T-helper 1 cell treated with Interleukin-12 subunit alpha and Interleukin-12 subunit beta and Interleukin-4 antibody, amounts not matched to agents 30 μg/mL and 1 μg/mL, for 36 hours (primary cell): Measurements from ENCODE around the gene WFDC1.
"Not testable (repeated sequence)": the region's sequence is repeated elsewhere in the genome, so short reads cannot be mapped to it uniquely, and the experiment has no call there.

Source experiments
- H3K27ac Mint-ChIP-seq: one replicate; pipeline ENCODE4 v1.8.0; 2021; ENCODE audit warnings: mild to moderate bottlenecking, mixed read lengths
- H3K27me3 Mint-ChIP-seq: one replicate; pipeline ENCODE4 v1.8.0; 2021; ENCODE audit warnings: low read depth, mixed read lengths
- H3K36me3 Mint-ChIP-seq: one replicate; pipeline ENCODE4 v1.8.0; 2021; ENCODE audit warnings: low read depth, mixed read lengths
- H3K4me1 Mint-ChIP-seq: one replicate; pipeline ENCODE4 v1.8.0; 2021; ENCODE audit warnings: low read depth, mixed read lengths
- H3K4me3 Mint-ChIP-seq: one replicate; pipeline ENCODE4 v1.8.0; 2021; ENCODE audit warnings: mild to moderate bottlenecking, moderate library complexity, mixed read lengths
- H3K9me3 Mint-ChIP-seq: one replicate; pipeline ENCODE4 v1.8.0; 2021; ENCODE audit warnings: mixed read lengths

Gene WFDC1

GRCh38 chr16:84321932-84322331 lies 27.3 kb downstream of the WFDC1 start:
- no peak overlapping the region for H3K4me3 Mint-ChIP-seq
- H3K9me3 Mint-ChIP-seq = peaks cover 3% of the 10 kb centered on the region
- H3K4me1 Mint-ChIP-seq = no peaks in the 10 kb centered on the region
- no peaks in the 10 kb centered on the region for H3K36me3 Mint-ChIP-seq
- no peaks in the 10 kb centered on the region for H3K27me3 Mint-ChIP-seq
- H3K27ac Mint-ChIP-seq = no peak overlapping the region

DNA sequence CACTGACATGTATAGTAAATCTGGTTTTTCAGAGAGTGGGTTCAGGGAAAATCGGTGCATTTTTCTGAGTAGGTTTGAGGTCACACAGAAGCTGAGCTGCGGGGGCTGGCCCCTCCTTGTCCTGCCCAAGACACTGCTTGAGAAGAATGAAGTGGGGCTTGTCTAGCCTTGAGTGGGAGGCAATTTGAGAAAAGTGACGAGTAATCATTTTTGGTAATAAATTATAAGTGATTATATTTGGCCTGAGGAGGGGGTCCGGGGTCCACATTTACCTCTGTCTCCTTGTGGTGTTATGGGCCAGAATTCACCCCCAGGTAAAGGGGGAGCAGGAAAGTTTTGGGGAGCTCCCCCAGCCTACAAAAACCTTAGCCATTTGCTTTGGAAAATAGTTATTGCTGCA lies 28.1 kb downstream of the WFDC1 start:
- no peak overlapping the region for H3K4me3 Mint-ChIP-seq
- H3K4me1 Mint-ChIP-seq = no peaks in the 10 kb centered on the region
- no peaks in the 10 kb centered on the region for H3K36me3 Mint-ChIP-seq
- no peaks in the 10 kb centered on the region for H3K27me3 Mint-ChIP-seq
- peaks cover 1% of the 10 kb centered on the region for H3K9me3 Mint-ChIP-seq
- H3K27ac Mint-ChIP-seq = no peak overlapping the region

DNA sequence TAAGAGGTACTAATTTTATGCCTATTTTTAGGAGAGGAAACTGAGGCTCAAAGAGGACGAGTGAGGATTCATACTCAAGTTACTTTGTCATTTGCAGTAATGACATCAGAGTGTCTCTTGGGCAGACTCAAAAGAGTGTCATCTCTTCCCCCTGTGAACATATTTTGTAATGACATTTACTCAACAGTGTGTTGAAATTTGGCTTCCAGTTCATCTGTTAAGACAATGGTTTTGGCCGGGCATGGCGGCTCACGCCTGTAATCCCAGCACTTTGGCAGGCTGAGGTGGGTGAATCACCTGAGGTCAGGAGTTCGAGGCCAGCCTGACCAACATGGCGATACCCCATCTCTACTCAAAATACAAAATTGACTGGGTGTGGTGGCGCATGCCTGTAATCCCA lies 28.9 kb downstream of the WFDC1 start:
- H3K27ac Mint-ChIP-seq = no peak overlapping the region
- H3K36me3 Mint-ChIP-seq = no peaks in the 10 kb centered on the region
- no peaks in the 10 kb centered on the region for H3K4me1 Mint-ChIP-seq
- H3K9me3 Mint-ChIP-seq = no peaks in the 10 kb centered on the region
- no peak overlapping the region for H3K4me3 Mint-ChIP-seq
- no peaks in the 10 kb centered on the region for H3K27me3 Mint-ChIP-seq

- H3K4me3 Mint-ChIP-seq = no peak overlapping the region
- no peaks in the 10 kb centered on the region for H3K27me3 Mint-ChIP-seq
- no peak overlapping the region for H3K27ac Mint-ChIP-seq
- H3K4me1 Mint-ChIP-seq = no peaks in the 10 kb centered on the region
- H3K9me3 Mint-ChIP-seq = no peaks in the 10 kb centered on the region
- H3K36me3 Mint-ChIP-seq = no peaks in the 10 kb centered on the region
These were observed 30.0 kb downstream of the WFDC1 start for GRCh38 chr16:84324434-84325262.

DNA sequence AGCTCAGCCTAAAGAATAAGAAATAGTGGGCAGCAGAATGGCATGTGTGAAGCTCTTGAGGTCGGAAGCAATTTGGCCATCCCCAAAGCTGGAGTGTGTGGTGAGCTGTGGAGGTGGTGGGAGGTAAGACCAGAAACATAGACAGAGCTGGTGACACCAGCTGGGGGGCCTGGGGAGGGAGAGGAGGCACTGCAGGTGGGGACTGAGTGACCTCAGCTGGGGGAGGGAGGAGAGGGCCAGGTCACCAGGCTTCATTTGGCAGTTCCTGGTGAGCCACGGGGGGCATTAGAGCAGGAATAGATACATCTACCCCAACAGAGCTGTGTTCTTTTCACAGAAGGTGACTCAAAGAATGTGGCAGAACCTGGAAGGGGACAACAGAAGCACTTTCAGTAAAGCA lies 31.9 kb downstream of the WFDC1 start:
- no peaks in the 10 kb centered on the region for H3K27me3 Mint-ChIP-seq
- H3K27ac Mint-ChIP-seq = no peak overlapping the region
- H3K36me3 Mint-ChIP-seq = no peaks in the 10 kb centered on the region
- H3K9me3 Mint-ChIP-seq = no peaks in the 10 kb centered on the region
- H3K4me1 Mint-ChIP-seq = no peaks in the 10 kb centered on the region
- no peak overlapping the region for H3K4me3 Mint-ChIP-seq

DNA sequence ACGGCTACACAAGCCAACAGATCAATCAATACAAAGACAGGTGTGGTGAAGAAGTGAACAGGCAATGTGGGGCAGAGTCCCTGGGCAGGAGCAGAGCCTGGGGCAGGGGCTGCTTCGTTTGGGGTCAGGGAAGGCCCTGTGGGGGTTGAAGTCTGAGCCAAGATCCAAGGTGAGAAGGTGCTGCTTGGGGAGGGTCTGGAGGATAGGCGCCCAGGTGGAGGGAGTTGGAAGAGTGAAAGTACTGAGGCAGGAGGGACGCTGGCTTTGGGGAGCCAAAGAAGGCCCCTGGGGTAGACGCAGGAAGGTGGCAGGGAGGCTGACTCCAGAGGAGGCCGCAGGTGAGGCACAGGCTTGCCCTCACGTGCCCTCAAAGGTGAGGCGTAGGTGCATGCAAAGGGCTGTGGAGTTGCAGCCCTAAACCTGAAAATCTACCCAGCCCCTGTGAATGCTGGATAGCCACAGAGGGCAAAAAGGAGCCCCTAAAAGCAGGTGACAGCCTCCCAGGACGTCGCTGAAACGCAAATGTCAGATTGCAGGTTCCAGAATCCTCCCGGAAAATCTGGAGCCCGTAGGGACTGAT lies 33.3 kb downstream of the WFDC1 start:
- no peaks in the 10 kb centered on the region for H3K27me3 Mint-ChIP-seq
- H3K4me3 Mint-ChIP-seq = no peak overlapping the region
- H3K4me1 Mint-ChIP-seq = no peaks in the 10 kb centered on the region
- no peaks in the 10 kb centered on the region for H3K36me3 Mint-ChIP-seq
- H3K9me3 Mint-ChIP-seq = no peaks in the 10 kb centered on the region
- H3K27ac Mint-ChIP-seq = no peak overlapping the region

DNA sequence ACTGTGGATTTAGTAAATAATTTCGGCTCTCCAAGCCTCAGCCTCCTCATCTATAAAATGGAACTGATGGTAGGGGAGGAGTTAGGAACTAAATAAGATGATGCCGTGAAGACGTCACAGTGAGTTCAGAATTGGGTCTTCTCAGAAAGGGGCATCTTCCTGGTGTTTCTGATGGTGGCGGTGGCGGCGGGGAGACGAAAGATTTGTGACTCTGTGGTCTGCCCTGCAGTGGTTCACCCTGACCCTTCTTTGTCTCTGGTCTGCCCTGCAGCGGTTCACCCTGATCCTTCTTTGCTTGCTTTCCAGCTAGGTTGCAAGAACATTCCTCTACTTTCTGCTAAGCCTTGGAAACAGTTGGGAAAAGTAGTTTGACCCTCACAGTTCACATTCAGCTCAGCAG lies 34.3 kb downstream of the WFDC1 start:
- H3K36me3 Mint-ChIP-seq = no peaks in the 10 kb centered on the region
- H3K4me1 Mint-ChIP-seq = no peaks in the 10 kb centered on the region
- H3K9me3 Mint-ChIP-seq = no peaks in the 10 kb centered on the region
- no peaks in the 10 kb centered on the region for H3K27me3 Mint-ChIP-seq
- H3K4me3 Mint-ChIP-seq = no peak overlapping the region
- H3K27ac Mint-ChIP-seq = no peak overlapping the region

DNA sequence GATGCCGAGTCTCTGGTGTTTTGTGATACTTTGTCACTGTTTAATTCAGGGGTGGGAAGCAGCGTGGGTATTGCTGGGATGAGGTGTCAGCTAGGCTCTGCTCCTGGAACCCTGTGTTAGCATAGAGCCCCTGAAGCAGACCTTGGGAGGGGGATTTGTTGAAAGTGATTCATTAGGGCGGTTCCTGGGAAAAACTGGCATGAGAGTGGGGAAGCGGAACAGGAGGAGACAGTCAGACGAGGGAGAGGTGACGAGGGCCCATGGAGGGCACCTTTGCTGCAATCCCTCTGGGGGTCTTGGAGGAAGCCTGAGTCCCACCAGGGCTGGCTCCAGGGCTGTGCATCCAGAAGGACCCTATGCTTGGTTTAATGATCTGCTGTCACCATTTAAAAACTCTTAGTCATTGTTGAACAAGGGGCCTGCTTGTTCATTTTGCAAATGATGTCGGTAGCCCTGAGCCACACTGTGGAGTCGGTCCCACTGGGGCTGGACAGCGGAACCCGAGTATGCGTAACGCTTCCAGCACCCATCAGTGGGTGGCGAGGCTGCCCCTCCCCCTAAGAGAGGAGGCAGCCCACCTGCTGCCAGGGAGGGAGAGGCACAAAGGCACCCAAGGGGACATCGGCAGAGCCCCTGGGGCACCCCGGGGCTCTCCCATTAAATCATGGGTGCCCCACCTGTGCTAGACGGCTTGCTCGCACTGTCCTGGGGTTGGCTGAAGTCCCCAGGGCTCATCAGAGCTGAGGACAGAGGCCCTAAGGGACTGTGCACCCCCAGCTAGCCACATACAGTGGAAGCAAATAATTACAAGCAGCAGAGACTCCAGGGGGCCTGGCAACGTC lies 35.4 kb downstream of the WFDC1 start:
- H3K27ac Mint-ChIP-seq = no peak overlapping the region
- no peak overlapping the region for H3K4me3 Mint-ChIP-seq
- no peaks in the 10 kb centered on the region for H3K9me3 Mint-ChIP-seq
- no peaks in the 10 kb centered on the region for H3K36me3 Mint-ChIP-seq
- H3K4me1 Mint-ChIP-seq = no peaks in the 10 kb centered on the region
- H3K27me3 Mint-ChIP-seq = no peaks in the 10 kb centered on the region

- Mint-ChIP-seq H3K9me3 (peaks cover 5% of the 10 kb centered on the region), H3K27me3 (peaks cover 3% of the 10 kb centered on the region), H3K4me1 (no peaks in the 10 kb centered on the region), H3K27ac (no peak overlapping the region), H3K36me3 (no peaks in the 10 kb centered on the region), H3K4me3 (no peak overlapping the region)
These were observed 36.0 kb downstream of the WFDC1 start for GRCh38 chr16:84330685-84331050.

GRCh38 chr16:84331998-84332780 lies 37.5 kb downstream of the WFDC1 start:
- Mint-ChIP-seq H3K4me1 (no peaks in the 10 kb centered on the region), H3K36me3 (no peaks in the 10 kb centered on the region), H3K27me3 (peaks cover 4% of the 10 kb centered on the region), H3K4me3 (no peak overlapping the region), H3K9me3 (peaks cover 9% of the 10 kb centered on the region), H3K27ac (no peak overlapping the region)

DNA sequence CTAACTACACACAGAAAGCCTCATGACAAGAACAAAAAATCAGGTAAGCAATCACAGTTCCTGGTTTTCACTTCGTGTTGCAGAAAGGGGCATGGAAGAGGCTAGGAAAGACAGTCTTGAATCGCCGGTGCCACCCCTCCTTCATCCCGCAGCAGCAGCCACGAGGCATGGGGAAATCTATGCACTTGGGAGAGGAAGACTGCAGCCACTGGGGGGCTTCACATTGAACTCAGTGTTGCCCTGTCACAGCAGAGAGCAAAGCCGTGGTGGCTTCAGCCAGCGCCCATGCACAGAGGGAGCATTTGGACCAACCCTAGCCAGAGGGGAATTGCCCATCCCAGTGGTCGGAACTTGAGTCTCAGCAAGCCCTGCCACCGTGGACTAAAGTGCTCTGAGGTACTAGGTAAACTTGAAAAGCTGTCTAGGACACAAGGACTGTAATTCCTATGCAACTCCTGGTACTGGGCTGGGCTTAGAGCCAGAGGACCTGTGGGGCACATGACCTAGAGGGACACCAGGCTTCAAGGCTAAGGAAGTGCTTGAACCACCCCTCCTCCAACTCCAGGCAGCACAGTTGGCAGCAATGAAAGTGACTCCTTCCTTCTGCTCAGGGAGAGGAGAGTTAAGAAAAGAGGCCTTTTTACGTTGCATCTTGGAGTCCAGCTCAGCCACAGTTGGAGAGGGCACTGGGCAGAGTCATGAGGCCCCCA lies 38.5 kb downstream of the WFDC1 start:
- Mint-ChIP-seq H3K9me3 (peaks cover 14% of the 10 kb centered on the region), H3K36me3 (no peaks in the 10 kb centered on the region), H3K27ac (no peak overlapping the region), H3K4me1 (no peaks in the 10 kb centered on the region), H3K27me3 (peaks cover 4% of the 10 kb centered on the region), H3K4me3 (no peak overlapping the region)

DNA sequence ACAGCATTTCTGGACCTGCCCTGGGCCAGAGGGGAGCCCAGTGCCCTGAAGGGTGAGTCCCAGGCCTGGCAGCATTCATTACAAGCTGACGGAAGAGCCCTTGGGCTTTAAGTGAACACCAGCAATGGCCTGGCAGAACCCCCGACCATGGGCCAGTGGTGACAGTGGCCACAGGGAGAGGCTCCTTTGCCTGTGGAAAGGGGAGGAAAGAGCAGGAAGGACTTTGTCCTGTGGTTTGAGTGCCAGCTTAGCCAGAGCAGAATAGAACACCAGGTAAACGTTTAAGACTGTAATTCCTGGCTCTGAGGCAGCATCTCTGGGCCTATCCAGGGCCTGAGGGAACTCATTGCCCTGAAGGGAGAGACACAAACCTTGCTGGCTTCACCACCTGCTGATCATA lies 39.4 kb downstream of the WFDC1 start:
- H3K36me3 Mint-ChIP-seq = no peaks in the 10 kb centered on the region
- no peak overlapping the region for H3K4me3 Mint-ChIP-seq
- H3K27me3 Mint-ChIP-seq = peaks cover 4% of the 10 kb centered on the region
- peaks cover 14% of the 10 kb centered on the region for H3K9me3 Mint-ChIP-seq
- no peaks in the 10 kb centered on the region for H3K4me1 Mint-ChIP-seq
- no peak overlapping the region for H3K27ac Mint-ChIP-seq

GRCh38 chr16:84334482-84334881 lies 39.8 kb downstream of the WFDC1 start:
- peaks cover 14% of the 10 kb centered on the region for H3K9me3 Mint-ChIP-seq
- H3K4me3 Mint-ChIP-seq = no peak overlapping the region
- no peaks in the 10 kb centered on the region for H3K4me1 Mint-ChIP-seq
- peaks cover 8% of the 10 kb centered on the region for H3K27me3 Mint-ChIP-seq
- H3K36me3 Mint-ChIP-seq = no peaks in the 10 kb centered on the region
- no peak overlapping the region for H3K27ac Mint-ChIP-seq

DNA sequence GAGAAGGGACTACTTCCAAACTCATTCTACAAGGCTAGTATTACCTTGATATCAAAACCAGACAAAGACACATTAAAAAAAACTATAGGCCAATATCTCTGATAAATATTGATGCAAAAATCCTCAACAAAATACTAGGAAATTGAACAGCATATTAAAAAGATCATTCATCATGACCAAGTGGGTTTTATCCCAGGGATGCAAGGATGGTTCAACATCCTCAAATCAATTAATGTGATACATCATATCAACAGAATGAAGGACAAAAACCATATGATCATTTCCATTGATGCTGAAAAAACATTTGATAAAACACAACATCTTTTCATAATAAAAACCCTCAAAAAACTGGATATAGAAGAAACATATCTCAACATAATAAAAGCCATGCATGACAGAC lies 42.6 kb downstream of the WFDC1 start:
- not testable (repeated sequence) for H3K27ac Mint-ChIP-seq, H3K4me1 Mint-ChIP-seq, H3K36me3 Mint-ChIP-seq, H3K27me3 Mint-ChIP-seq, H3K4me3 Mint-ChIP-seq
- H3K9me3 Mint-ChIP-seq = peaks cover 14% of the 10 kb centered on the region
